HG02970 (cell line): ENCODE data around the gene OST4.
A peak's percentile ranks its signal among the peaks of the same experiment; 100 is the strongest.

Source experiments
- ATAC-seq: cut with Tn5 transposase; IDR thresholded peaks from one replicate; pipeline ENCODE4 v1.9.1; 2021; ENCODE audit warnings: mild to moderate bottlenecking, moderate library complexity, moderate number of reproducible peaks; ENCODE audit not compliant: unreplicated experiment, low FRiP score

OST4 gene

DNA sequence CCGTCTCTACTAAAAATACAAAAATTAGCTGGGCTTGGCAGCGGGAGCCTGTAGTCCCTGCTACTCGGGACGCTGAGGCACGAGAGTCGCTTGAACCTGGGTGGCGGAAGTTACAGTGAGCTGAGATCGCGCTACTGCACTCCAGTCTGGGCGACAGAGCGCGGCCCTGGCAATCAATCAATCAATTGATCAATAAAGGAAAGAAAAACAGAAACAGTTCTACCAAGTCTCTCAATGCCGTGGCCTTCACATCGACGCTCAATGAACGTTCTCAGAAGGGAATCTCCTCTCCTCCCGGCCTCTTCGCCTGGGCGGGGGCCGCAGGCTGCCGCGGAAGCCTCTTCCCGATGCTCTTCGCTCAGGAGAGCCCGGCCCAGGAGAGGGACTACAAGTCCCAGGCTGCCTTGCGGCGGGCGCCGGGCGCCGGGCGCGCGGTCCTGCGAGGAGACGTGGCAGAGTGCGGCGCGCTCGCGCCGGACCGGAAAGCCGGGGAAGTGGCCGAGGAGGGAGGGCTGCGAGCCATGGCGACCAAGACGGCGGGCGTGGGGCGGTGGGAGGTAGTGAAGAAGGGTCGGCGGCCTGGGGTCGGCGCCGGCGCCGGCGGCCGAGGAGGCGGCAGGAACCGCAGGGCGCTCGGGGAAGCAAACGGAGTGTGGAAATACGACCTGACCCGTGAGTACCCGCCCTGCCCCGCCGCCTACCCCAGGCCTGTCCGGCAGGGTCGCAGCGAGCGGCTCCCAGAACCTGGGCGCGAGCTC lies 38.8 kb downstream of the OST4 start, which contains the start of gene TMEM214:
Gene TMEM214, plus strand, starts transcription at position 471 of the 758 bp plus-strand sequence. Its CDS starts 51 bp downstream, at position 522.
- peak; percentile 76 for ATAC-seq

DNA sequence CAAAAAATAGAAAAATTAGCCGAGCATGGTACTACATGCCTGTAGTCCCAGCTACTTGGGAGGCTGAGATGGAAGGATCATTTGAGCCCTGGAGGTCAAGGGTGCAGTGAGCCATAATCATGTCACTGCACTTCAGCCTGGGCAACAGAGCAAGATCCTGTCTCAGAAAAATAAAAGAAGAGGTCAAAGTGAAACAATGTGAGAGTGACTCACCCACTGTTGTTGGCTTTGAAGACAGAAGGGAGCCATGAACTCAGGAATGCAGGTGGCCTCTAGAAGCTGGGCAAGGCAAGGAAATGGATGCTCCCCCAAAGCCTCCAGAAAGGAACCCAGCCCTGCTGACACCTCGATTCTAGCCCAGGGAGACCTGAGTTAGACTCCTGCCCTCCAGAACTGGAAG lies 42.4 kb downstream of the OST4 start:
- ATAC-seq, result no peak

DNA sequence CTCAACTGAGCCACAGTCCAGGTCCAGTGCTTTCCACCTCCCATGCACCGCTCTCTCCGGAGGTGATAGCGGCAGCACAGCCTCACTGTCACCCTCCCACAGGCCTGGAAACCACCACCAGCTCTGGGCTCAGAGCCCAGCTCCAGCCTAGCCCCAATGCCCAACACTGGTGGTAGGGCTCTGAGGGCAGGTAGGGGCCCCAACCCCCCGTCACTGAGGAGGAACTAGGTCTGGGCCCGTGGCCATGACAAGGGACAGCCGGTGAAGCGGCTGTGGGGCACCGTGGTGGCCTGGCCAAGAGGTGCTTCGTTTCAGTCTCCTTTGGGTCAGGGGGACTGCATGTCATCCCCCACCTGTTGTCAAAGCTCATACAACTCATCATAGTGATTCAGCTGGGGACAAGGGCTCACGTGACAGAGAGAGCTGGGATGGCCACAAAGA lies 44.2 kb downstream of the OST4 start:
- no peak for ATAC-seq

DNA sequence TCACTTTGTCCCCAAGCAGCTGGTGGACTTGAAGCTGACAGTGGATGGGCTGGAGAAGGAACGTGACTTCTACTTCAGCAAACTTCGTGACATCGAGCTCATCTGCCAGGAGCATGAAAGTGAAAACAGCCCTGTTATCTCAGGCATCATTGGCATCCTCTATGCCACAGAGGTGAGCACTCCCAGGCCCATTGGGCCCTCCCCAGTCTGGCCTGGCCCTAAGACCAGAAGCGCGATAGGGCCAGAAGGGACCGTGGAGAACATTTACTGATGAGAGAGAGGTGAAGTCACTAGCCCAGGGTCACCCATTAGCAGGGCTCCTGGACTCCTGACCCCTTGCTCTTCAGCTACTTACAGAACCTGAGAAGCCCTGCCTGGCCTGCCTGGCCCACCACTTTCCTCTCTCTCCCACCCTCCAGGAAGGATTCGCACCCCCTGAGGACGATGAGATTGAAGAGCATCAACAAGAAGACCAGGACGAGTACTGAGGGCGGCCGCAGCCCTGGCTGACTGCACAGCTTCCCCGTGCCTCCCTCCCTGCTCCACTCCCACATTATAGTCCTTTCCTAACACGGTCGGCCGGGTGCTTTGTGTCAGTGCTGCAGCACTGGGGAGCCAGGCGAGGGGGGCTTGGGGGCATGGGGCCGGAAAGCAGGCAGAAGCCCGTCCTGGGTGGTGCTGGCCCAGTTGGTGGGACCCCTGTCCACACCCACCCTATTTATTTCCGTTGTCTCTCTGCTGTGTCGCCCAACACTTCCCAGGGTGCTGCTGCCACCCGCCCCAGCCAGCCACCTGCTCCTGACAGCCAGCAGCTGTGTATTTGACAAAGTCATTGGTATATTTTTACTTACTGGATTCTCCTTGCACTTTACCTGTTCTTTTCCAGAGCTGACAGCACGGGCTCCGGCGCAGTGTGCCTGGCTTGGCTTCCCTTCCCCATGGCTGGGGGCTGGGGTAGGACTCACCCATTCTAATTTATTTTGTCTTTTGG lies 45.3 kb downstream of the OST4 start:
- ATAC-seq, result no peak

DNA sequence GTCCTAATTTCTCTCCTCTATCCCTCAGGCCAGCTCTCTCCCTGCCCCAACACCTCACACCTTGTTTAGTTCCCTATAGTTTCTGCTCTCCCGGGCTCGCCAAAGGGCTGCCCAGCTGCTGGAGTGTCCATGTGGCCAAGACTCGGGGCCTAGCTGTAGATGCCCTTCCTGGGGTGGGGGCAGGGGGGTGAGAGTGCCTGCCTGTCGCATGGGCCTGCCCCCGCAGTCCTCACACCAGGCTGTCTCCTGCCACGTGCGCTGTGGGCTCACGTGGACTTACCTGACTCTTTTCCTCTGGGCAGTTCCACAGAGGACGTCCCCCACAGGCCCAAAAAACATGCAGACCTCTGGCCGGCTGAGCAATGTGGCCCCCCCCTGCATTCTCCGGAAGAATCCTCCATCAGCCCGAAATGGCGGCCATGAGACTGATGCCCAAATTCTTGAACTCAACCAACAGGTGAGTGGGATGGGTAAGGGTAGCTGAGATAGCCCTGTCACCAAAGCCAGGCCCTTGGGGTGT lies 46.1 kb downstream of the OST4 start:
- ATAC-seq, result no peak

DNA sequence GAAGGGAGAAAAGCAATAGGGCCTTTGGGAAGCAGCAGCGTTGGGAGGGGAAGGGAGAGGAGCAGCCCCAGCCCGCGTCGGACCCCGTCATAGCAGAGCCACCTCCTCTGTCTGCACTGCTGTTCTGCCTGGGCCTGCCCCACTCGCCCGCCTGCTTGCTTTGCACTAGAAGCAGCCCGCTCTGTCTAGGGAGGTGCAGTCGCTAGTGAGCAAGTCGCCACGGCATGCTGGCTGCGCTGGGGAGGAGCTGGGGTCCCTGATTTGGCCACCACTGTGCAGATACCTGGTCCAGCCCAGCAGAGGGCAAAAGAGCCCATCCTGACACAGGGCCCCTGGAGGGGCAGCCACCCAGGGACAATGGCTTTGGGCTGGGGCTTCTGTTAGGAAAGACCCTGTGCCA lies 46.6 kb downstream of the OST4 start:
- no peak for ATAC-seq

DNA sequence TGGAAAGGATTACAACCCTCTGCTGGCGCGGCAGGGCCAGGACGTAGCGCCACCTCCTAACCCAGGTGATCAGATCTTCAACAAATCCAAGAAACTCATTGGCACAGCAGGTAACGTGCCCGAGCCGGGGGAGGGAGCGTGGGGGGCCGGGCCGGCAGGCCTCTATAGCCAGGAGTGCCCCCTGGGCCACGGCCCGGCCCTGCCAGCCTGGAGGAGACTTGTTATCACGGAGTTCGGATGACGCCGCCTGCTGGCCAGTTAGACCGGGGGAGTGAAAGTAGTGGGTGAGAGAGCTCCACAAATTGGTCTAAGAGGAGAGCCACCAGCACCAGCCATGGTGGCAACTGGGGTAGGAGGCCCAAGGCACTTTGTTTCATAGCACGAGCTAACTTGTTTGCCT lies 47.3 kb downstream of the OST4 start:
- ATAC-seq, result no peak

DNA sequence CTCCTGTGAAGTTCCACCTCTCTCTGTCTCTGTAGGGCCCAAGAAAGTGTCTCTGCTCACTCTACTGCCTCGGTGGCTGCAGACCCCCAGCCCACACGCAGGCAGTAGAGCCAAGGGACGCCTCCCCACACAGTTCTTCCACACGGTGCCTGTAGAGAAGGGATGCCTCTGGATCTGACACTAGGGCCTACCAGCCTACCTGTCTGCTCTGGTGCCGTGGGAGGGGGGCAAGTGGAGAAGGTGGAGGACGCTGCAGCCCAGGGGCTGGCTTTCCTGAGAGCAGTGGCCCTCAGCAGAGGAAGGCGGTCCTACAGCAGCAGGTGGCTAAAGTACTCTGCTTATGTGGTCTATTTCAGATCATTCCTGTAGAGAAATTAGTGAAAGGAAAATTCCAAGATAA lies 47.7 kb downstream of the OST4 start:
- no peak for ATAC-seq

DNA sequence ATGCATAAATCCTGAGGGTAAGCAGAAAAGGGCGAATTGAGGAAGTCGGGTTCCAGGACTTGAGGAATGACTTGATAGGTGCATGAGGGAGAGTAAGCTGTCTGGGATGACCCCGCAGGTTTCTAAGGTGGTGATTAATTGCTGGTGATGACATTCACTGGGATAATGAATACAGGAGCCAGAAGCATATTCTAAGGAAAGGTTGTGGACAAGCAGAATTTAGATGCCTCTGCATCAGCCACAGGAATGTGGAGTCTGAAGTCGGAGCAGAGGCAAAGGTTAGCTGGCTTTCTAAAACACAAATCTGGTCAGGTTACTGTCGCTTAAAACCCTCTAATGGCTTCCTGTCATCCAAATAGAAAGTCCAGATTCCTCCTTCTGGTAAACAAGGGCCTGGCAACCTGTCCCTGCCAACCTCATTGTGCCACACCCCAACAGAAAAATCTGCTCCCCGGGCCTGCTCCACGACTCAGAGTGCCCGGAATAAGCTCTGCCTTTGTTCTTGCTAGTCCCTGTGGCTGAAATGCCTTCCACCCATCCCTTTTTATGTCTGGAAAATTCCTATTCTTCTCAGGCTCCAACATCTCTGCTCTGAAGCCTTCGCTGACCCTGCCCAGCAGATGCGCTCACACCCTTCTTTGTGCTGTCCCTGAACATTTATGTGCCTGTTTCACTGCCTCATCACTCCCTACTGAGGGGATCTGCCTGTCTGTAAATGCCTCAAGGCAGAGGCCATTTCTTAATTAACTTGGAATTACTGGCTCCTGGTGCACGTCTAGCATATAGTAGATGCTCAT lies 50.0 kb downstream of the OST4 start:
- no peak for ATAC-seq
